Fibroblast of the aortic adventitia (primary cell): ENCODE results near the gene LASP1NB.
"Not testable (repeated sequence)": the region's sequence is repeated elsewhere in the genome, so short reads cannot be mapped to it uniquely, and the experiment has no call there.

Experiments
- DNase-seq: peaks from one replicate; pipeline ENCODE4 v3.0.0-alpha.2; 2010; ENCODE audit warnings: low read depth
- H3K4me3 ChIP-seq: 2 replicates; pipeline ENCODE4 v1.5.1; 2011; ENCODE audit warnings: low read depth, mild to moderate bottlenecking, control low read depth, low read length, moderate library complexity
- TF ChIP-seq, protein P1 (sequence below): IDR thresholded peaks from 2 replicates; pipeline ENCODE4 v1.5.1; 2011; ENCODE audit warnings: mild to moderate bottlenecking, low read length, control low read depth, inconsistent platforms; ENCODE audit not compliant: insufficient read depth

The LASP1NB gene

DNA sequence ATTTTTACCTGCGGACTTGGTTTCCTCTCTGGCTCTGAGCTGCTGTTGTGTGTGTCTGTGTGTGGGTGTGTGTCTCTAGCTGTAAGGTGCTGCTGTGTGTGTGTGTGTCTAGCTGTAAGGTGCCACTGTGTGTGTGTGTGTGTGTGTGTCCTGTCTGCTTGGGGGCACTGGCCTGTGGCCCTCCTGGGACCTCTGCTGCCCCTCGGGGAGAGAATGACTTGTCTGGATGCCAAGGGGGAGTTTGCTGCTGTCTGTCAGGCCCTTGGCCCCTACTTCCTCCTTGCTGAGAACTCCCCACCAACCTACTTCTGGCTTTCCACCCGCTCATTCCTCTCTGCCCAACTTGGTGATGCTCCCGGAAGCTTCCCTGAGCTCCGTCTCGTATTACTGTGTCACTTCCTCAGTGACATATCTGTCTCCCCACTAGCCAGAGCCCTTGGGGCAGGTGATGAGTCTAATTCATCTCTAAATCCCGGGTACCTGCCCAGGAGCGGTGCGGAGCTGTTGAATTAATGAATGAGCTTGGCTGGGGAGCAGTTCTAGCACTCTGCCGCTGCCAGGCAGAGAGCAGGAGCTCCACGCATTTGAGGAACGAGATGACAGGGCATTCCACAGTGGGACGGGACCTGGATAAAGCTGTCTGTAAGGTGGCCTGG lies 3.5 kb upstream of the LASP1NB start:
- no peak for DNase-seq
- no peak overlapping the region for H3K4me3 ChIP-seq
- TF ChIP-seq, protein P1, sequence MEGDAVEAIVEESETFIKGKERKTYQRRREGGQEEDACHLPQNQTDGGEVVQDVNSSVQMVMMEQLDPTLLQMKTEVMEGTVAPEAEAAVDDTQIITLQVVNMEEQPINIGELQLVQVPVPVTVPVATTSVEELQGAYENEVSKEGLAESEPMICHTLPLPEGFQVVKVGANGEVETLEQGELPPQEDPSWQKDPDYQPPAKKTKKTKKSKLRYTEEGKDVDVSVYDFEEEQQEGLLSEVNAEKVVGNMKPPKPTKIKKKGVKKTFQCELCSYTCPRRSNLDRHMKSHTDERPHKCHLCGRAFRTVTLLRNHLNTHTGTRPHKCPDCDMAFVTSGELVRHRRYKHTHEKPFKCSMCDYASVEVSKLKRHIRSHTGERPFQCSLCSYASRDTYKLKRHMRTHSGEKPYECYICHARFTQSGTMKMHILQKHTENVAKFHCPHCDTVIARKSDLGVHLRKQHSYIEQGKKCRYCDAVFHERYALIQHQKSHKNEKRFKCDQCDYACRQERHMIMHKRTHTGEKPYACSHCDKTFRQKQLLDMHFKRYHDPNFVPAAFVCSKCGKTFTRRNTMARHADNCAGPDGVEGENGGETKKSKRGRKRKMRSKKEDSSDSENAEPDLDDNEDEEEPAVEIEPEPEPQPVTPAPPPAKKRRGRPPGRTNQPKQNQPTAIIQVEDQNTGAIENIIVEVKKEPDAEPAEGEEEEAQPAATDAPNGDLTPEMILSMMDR = no peak

DNA sequence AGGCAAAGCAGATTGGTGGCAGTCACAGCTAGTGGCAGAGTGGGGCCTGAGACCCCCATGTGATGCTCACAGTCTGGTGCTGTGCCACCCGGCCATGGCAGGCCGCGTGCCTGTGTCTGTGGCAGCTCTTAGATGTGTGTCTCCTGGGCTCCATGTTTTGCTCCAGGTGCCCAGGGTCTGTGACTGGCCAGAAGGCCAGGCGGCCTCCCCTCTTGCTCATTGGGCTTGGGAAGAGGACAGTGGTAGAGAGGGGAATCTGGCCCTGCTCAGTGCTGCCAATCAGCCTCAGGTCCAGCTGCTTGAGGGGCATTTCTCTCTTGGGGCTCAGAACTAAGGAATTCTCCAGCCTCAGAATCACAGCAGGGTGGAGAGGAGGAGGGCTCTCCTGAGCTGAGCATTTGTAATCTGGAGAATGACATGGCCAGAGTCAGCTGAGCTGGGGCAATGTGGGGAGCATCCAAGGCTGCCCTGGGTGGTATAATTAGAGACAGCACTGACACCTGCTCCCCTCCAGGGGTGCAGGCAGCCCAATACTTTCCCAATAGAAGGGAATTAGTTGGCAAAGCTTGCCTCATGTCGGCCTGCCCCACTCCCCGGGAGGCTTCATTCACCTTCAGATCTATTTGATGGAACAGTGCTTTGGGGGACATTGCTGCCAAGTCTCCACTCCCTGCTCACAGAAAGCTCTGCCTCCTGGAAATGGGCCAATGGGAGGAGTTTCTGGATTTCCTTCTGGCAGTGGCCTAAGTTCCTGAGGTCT lies 2.7 kb upstream of the LASP1NB start:
- TF ChIP-seq, protein P1 = no peak
- H3K4me3 ChIP-seq = no peak overlapping the region
- DNase-seq = peak; percentile 88

DNA sequence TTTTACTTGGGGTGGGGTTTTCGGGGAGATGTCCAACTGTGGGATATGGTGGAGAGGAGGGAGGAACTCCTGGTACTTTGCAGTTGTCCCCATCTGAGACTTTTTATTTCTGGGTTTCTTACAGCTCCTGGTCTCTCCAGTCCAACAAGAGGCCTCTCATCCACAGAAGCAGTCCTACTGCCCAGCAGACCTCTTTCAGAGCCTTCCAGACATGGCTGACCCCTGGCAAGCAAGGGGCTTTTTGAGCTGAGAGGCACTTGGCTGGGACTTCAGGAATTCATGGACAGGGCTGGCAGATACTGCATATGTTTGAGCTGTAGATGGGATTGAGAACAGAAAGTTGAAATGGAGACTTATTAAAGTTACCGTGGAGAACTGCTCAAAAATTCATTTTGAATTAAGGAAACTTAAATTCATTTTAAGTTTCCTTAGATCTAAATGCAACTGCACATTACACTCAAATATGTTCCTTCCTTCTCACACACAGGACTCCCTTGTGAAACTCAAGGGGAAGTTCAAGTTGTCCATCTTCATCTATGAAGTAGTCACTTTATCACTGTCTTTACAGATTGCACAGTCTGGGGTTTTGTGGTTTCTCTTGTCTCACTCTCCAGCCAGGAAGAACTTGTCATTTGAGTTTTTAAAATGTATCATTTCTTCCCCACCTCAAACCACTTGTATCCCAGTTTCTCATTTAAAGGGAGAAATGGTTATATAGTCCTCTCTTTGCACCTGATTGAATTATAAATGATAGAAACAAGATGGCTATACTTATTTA lies 1.1 kb downstream of the LASP1NB start:
- H3K4me3 ChIP-seq = no peak overlapping the region
- TF ChIP-seq, protein P1 = no peak
- DNase-seq = peak; percentile 51

DNA sequence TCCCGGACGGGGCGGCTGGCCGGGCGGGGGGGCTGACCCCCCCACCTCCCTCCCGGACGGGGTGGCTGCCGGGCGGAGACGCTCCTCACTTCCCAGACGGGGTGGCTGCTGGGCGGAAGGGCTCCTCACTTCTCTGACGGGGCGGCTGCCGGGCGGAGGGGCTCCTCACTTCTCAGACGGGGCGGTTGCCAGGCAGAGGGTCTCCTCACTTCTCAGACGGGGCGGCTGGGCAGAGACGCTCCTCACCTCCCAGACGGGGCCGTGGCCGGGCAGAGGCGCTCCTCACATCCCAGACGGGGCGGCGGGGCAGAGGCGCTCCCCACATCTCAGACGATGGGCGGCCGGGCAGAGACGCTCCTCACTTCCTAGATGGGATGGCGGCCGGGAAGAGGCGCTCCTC lies 5.4 kb downstream of the LASP1NB start:
- not testable (repeated sequence) for DNase-seq, H3K4me3 ChIP-seq

DNA sequence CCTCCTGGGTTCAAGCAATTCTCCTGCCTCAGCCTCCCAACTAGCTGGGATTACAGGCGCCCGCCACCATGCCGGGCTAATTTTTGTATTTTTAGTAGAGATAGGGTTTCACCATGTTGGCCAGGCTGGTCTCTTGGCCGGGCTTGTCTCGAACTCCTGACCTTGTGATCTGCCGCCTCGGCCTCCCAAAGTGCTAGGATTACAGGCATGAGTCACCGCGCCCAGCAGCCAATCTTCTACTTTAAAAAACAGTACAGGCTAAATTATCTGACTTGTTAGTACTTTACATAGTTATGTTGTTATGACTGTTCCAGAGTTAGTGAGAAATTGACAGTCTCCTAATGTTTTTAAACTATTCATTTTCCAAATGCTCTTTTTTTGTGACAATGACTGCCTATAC lies 8.5 kb downstream of the LASP1NB start:
- not testable (repeated sequence) for H3K4me3 ChIP-seq, DNase-seq

DNA sequence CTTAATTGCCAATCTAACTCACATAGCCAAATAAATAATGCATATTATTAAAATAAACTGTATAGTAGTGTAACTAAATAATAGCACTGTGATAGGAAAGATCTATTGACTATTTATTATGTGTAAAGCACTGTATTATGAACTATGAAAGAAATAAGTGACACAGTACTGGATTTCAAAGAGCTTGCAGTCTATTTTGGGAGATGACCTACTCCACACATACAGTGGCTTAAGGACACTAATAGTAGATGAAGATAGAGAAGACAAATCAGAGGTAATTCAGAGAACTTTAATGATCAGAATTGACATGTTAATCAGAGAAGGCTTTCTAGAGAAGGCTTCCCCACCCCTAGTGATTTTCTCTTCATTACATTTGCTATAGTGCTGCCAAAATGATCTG lies 14.6 kb downstream of the LASP1NB start:
- no peak overlapping the region for H3K4me3 ChIP-seq
- TF ChIP-seq, protein P1 = no peak
- no peak for DNase-seq

DNA sequence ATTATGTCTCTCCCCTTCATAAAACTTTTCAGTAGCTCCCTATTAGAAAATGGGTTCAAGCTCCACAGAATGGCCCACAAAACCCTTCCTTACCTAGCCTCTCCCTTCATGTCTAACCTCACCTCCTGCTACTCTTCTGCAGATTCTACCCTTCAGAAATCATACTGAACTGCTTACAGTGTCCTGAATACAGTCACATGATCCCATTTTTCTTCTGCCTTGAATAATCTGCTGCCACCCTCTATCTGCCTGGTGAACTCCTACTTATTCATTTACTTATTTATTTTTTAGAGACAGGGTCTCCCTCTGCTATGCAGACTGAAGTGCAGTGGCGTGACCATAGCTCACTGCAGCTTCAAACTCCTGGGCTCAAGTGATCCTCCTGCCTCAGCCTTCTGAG lies 15.0 kb downstream of the LASP1NB start:
- TF ChIP-seq, protein P1 = no peak
- H3K4me3 ChIP-seq = no peak overlapping the region
- no peak for DNase-seq
